H9 (cell line): ENCODE measurements around the gene CD247. TPM values are rescaled to one million over a fixed set of nuclear protein-coding genes. Genes with fewer than 3 reads are reported as not detected.

ENCODE experiments used
- DNase-seq: peaks from one replicate; pipeline ENCODE4 v3.0.0-alpha.2; 2017
- H2AFZ ChIP-seq: one replicate; pipeline ENCODE4 v1.6.1; 2013; ENCODE audit warnings: mild to moderate bottlenecking, low read length, control low read depth, moderate library complexity
- H2AK5ac ChIP-seq: 2 replicates; pipeline ENCODE4 v1.6.1; 2013; ENCODE audit warnings: low read length, control low read depth, mixed read lengths; ENCODE audit not compliant: insufficient read length
- H2BK120ac ChIP-seq: one replicate; pipeline ENCODE4 v1.6.1; 2013; ENCODE audit warnings: low read depth, mild to moderate bottlenecking, low read length, control low read depth, inconsistent platforms; ENCODE audit not compliant: poor library complexity, severe bottlenecking
- H2BK12ac ChIP-seq: 2 replicates; pipeline ENCODE4 v1.6.1; 2013; ENCODE audit warnings: low read length, control low read depth, mixed read lengths, low read depth; ENCODE audit not compliant: insufficient read length
- H2BK15ac ChIP-seq: 2 replicates; pipeline ENCODE4 v1.6.1; 2013; ENCODE audit warnings: low read depth, low read length, control low read depth
- H2BK20ac ChIP-seq: one replicate; pipeline ENCODE4 v1.6.1; 2013; ENCODE audit warnings: low read depth, mild to moderate bottlenecking, low read length, control low read depth, inconsistent platforms; ENCODE audit not compliant: poor library complexity, severe bottlenecking
- H2BK5ac ChIP-seq: 2 replicates; pipeline ENCODE4 v1.6.1; 2013; ENCODE audit warnings: low read length, control low read depth, mixed read lengths; ENCODE audit not compliant: insufficient read length
- H3K14ac ChIP-seq: 2 replicates; pipeline ENCODE4 v1.6.1; 2013; ENCODE audit warnings: low read length, control low read depth; ENCODE audit not compliant: insufficient read depth
- H3K18ac ChIP-seq: 2 replicates; pipeline ENCODE4 v1.6.1; 2013; ENCODE audit warnings: low read depth, mild to moderate bottlenecking, mixed read lengths, low read length, control low read depth; ENCODE audit not compliant: insufficient read length
- H3K23ac ChIP-seq: 2 replicates; pipeline ENCODE4 v1.6.1; 2013; ENCODE audit warnings: low read length, control low read depth, mixed read lengths, low read depth; ENCODE audit not compliant: insufficient read length
- H3K23me2 ChIP-seq: 2 replicates; pipeline ENCODE4 v1.6.1; 2013; ENCODE audit warnings: low read depth, mild to moderate bottlenecking, mixed read lengths, low read length, control low read depth; ENCODE audit not compliant: insufficient read length, poor library complexity, severe bottlenecking
- H3K27ac ChIP-seq: 2 replicates; pipeline ENCODE4 v1.5.1; 2013; ENCODE audit warnings: low read length, control low read depth, mixed read lengths, low read depth; ENCODE audit not compliant: insufficient read length
- H3K27me3 ChIP-seq: 2 replicates; pipeline ENCODE4 v1.6.1; 2013; ENCODE audit warnings: low read length, control low read depth, inconsistent platforms; ENCODE audit not compliant: insufficient read depth
- H3K4ac ChIP-seq: 2 replicates; pipeline ENCODE4 v1.6.1; 2013; ENCODE audit warnings: low read depth, mild to moderate bottlenecking, control low read depth, inconsistent platforms, low read length, moderate library complexity
- H3K4me1 ChIP-seq: 2 replicates; pipeline ENCODE4 v1.6.1; 2013; ENCODE audit warnings: low read length, control low read depth, inconsistent platforms; ENCODE audit not compliant: insufficient read depth
- H3K4me2 ChIP-seq: 2 replicates; pipeline ENCODE4 v1.6.1; 2013; ENCODE audit warnings: low read length, control low read depth, mixed read lengths; ENCODE audit not compliant: insufficient read length, insufficient read depth
- H3K56ac ChIP-seq: 2 replicates; pipeline ENCODE4 v1.6.1; 2013; ENCODE audit warnings: low read depth, mild to moderate bottlenecking, mixed read lengths, low read length, control low read depth; ENCODE audit not compliant: insufficient read length
- H3K79me1 ChIP-seq: 2 replicates; pipeline ENCODE4 v1.6.1; 2013; ENCODE audit warnings: low read depth, mild to moderate bottlenecking, moderate library complexity, low read length, control low read depth, inconsistent platforms; ENCODE audit not compliant: insufficient read depth, poor library complexity, severe bottlenecking
- H3K79me2 ChIP-seq: 2 replicates; pipeline ENCODE4 v1.6.1; 2013; ENCODE audit warnings: low read length, control low read depth, inconsistent platforms; ENCODE audit not compliant: insufficient read depth
- H3K9ac ChIP-seq: 2 replicates; pipeline ENCODE4 v1.6.1; 2013; ENCODE audit warnings: low read length, control low read depth, mixed read lengths; ENCODE audit not compliant: insufficient read length; ENCODE audit errors: extremely low read depth
- H3K9me3 ChIP-seq: one replicate; pipeline ENCODE4 v1.6.1; 2013; ENCODE audit warnings: low read depth, low read length, inconsistent platforms; ENCODE audit not compliant: control insufficient read depth
- H3T11ph ChIP-seq: one replicate; pipeline ENCODE4 v1.6.1; 2013; ENCODE audit warnings: mild to moderate bottlenecking, low read length, control low read depth, inconsistent platforms
- H4K20me1 ChIP-seq: one replicate; pipeline ENCODE4 v1.6.1; 2013; ENCODE audit not compliant: control insufficient read depth, insufficient read length, insufficient read depth
- H4K5ac ChIP-seq: 2 replicates; pipeline ENCODE4 v1.6.1; 2013; ENCODE audit warnings: low read depth, mild to moderate bottlenecking, mixed read lengths, low read length, control low read depth; ENCODE audit not compliant: insufficient read length
- H4K8ac ChIP-seq: replicated peaks from 2 replicates; pipeline ENCODE4 v1.6.1; 2013; ENCODE audit warnings: low read length, control low read depth, mixed read lengths, low read depth; ENCODE audit not compliant: insufficient read length
- H4K91ac ChIP-seq: 2 replicates; pipeline ENCODE4 v1.6.1; 2013; ENCODE audit warnings: low read depth, mild to moderate bottlenecking, moderate library complexity, mixed read lengths, low read length, control low read depth; ENCODE audit not compliant: insufficient read length
- H3K27ac Mint-ChIP-seq, 3 experiments: 2 replicates in 2 of 3; 3 replicates in 1 of 3; pipeline ENCODE4 v1.8.0; 2020 to 2021; ENCODE audit warnings: mixed read lengths in 3 of 3, mild to moderate bottlenecking in 1 of 3, moderate library complexity in 1 of 3
- H3K27me3 Mint-ChIP-seq: 2 replicates; pipeline ENCODE4 v1.8.0; 2021; ENCODE audit warnings: low read depth, mild to moderate bottlenecking, moderate library complexity, mixed read lengths
- H3K36me3 Mint-ChIP-seq, 3 experiments: 2 replicates in 2 of 3; 3 replicates in 1 of 3; pipeline ENCODE4 v1.8.0; 2020 to 2021; ENCODE audit warnings: low read depth in 3 of 3, mixed read lengths in 3 of 3; ENCODE audit not compliant: insufficient read depth in 1 of 3
- H3K4me1 Mint-ChIP-seq, 2 experiments: 2 replicates each; pipeline ENCODE4 v1.8.0; 2020; ENCODE audit warnings: mixed read lengths in 2 of 2
- H3K4me3 Mint-ChIP-seq, 2 experiments: 2 replicates in 1 of 2; 3 replicates in 1 of 2; pipeline ENCODE4 v1.8.0; 2020 to 2021; ENCODE audit warnings: mild to moderate bottlenecking in 2 of 2, mixed read lengths in 2 of 2, moderate library complexity in 1 of 2
- H3K9me3 Mint-ChIP-seq, 2 experiments: 2 replicates in 1 of 2; 3 replicates in 1 of 2; pipeline ENCODE4 v1.8.0; 2020; ENCODE audit warnings: mild to moderate bottlenecking in 2 of 2, mixed read lengths in 2 of 2, moderate library complexity in 1 of 2
- total RNA-seq: library from RNA; stranded (reverse); gene quantifications from 2 replicates; pipeline ENCODE4 v1.2.1, GENCODE V29; 2021
- TF ChIP-seq, protein P1 (sequence below): fragments of 200-600 bp; sonication (generic); conservative IDR thresholded peaks from 3 replicates; pipeline ENCODE4 v1.8.0; 2021; ENCODE audit warnings: antibody characterized with exemption, mild to moderate bottlenecking

CD247 gene
- total RNA-seq, 1 experiment from 2014 or later: 1.2 TPM

DNA sequence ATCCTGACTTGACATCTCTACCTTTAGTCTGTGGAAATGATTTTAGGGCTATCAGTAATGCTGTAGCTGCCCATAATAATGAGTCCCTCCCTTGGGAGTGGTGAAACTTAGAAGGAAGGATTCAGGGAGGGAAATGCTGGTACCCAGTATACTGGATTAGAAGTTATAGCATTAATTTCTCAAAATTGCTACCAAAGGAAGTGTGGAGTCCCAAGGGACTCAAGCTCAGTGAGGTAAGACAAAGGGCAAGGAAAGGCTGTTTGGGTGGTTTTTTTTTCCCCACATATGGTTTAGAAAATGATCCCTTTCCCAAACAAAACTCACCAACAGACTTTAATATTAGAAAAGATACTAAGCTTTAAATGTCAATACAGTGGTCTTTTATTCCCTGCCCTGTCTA is 99.9 kb downstream of the CD247 start:
- no peak for DNase-seq
- H2BK15ac ChIP-seq: no peak overlapping the region
- H3K14ac ChIP-seq: no peak overlapping the region
- Mint-ChIP-seq H3K27me3 (no peaks in the 10 kb centered on the region), H3K4me3 (no peak overlapping the region), H3K36me3 (peaks cover 21 to 43% (median 41%) of the 10 kb centered on the region in 3 experiments; a peak in 6 of 7 replicates), H3K9me3 (no peaks in the 10 kb centered on the region), H3K4me1 (peaks cover 7 to 19% of the 10 kb centered on the region in 2 experiments), H3K27ac (no peak overlapping the region; a peak in 1 of 7 replicates)
- no peak overlapping the region for H3K4me2 ChIP-seq
- no peak overlapping the region for H2AFZ ChIP-seq
- no peaks in the 10 kb centered on the region for H3K79me1 ChIP-seq
- H3K9ac ChIP-seq: no peak overlapping the region
- no peaks in the 10 kb centered on the region for H3K9me3 ChIP-seq
- no peaks in the 10 kb centered on the region for H3K27me3 ChIP-seq
- H3K56ac ChIP-seq: no peak overlapping the region
- no peak overlapping the region for H4K91ac ChIP-seq
- no peak overlapping the region for H4K8ac ChIP-seq
- no peak overlapping the region for H2BK12ac ChIP-seq
- no peaks in the 10 kb centered on the region for H4K20me1 ChIP-seq
- no peak overlapping the region for H3T11ph ChIP-seq
- no peak overlapping the region for H2BK5ac ChIP-seq
- no peak overlapping the region for H3K18ac ChIP-seq
- no peak overlapping the region for H3K23ac ChIP-seq
- no peak overlapping the region for H3K27ac ChIP-seq
- no peaks in the 10 kb centered on the region for H3K79me2 ChIP-seq
- no peak overlapping the region for H3K4ac ChIP-seq
- no peak overlapping the region for H2AK5ac ChIP-seq
- no peak overlapping the region for H4K5ac ChIP-seq
- H3K4me1 ChIP-seq: no peaks in the 10 kb centered on the region
- H2BK20ac ChIP-seq: no peak overlapping the region
- TF ChIP-seq, protein P1, sequence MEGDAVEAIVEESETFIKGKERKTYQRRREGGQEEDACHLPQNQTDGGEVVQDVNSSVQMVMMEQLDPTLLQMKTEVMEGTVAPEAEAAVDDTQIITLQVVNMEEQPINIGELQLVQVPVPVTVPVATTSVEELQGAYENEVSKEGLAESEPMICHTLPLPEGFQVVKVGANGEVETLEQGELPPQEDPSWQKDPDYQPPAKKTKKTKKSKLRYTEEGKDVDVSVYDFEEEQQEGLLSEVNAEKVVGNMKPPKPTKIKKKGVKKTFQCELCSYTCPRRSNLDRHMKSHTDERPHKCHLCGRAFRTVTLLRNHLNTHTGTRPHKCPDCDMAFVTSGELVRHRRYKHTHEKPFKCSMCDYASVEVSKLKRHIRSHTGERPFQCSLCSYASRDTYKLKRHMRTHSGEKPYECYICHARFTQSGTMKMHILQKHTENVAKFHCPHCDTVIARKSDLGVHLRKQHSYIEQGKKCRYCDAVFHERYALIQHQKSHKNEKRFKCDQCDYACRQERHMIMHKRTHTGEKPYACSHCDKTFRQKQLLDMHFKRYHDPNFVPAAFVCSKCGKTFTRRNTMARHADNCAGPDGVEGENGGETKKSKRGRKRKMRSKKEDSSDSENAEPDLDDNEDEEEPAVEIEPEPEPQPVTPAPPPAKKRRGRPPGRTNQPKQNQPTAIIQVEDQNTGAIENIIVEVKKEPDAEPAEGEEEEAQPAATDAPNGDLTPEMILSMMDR: no peak
- no peaks in the 10 kb centered on the region for H3K23me2 ChIP-seq
- no peak overlapping the region for H2BK120ac ChIP-seq
